ENCODE measurements around the gene PCDH9. TPM values are rescaled to one million over a fixed set of nuclear protein-coding genes. Genes with fewer than 3 reads are reported as not detected.
A peak's percentile ranks its signal among the peaks of the same experiment; 100 is the strongest.

PCDH9 gene
- total RNA-seq, 1 donor from 2014 or later: 13.9 TPM

- peak; percentile 22 for DNase-seq (ENCODE audit: low read depth)
Measured at GRCh38 chr13:66501181-66501580, 729.0 kb downstream of the PCDH9 start.

- peak; percentile 53 for DNase-seq (ENCODE audit: low read depth)
Measured at GRCh38 chr13:66492479-66492878, 737.7 kb downstream of the PCDH9 start.

- no peak for DNase-seq (ENCODE audit: low read depth)
Measured at GRCh38 chr13:66491251-66491650, 738.9 kb downstream of the PCDH9 start.

GRCh38 chr13:66489586-66489985 lies 740.5 kb downstream of the PCDH9 start:
- no peak for DNase-seq (ENCODE audit: low read depth)

- DNase-seq (ENCODE audit: low read depth): no peak
Measured at GRCh38 chr13:66489172-66489571, 741.0 kb downstream of the PCDH9 start.

GRCh38 chr13:66483712-66484111 lies 746.4 kb downstream of the PCDH9 start:
- no peak for DNase-seq (ENCODE audit: low read depth)

- no peak for DNase-seq (ENCODE audit: low read depth)
Measured at GRCh38 chr13:66482836-66483235, 747.3 kb downstream of the PCDH9 start.

- DNase-seq (ENCODE audit: low read depth): no peak
Measured at GRCh38 chr13:66477816-66478215, 752.3 kb downstream of the PCDH9 start.

- DNase-seq (ENCODE audit: low read depth): no peak
Measured at GRCh38 chr13:66475061-66475460, 755.1 kb downstream of the PCDH9 start.

GRCh38 chr13:66469745-66470144 lies 760.4 kb downstream of the PCDH9 start:
- DNase-seq (ENCODE audit: low read depth): no peak

GRCh38 chr13:66468656-66469055 lies 761.5 kb downstream of the PCDH9 start:
- DNase-seq (ENCODE audit: low read depth): no peak

- no peak for DNase-seq (ENCODE audit: low read depth)
Measured at GRCh38 chr13:66462187-66462586, 767.9 kb downstream of the PCDH9 start.

GRCh38 chr13:66461021-66461420 lies 769.1 kb downstream of the PCDH9 start:
- peak; percentile 3 for DNase-seq (ENCODE audit: low read depth)

- DNase-seq (ENCODE audit: low read depth): no peak
Measured at GRCh38 chr13:66459634-66460033, 770.5 kb downstream of the PCDH9 start.

- DNase-seq (ENCODE audit: low read depth): no peak
Measured at GRCh38 chr13:66459143-66459542, 771.0 kb downstream of the PCDH9 start.

- no peak for DNase-seq (ENCODE audit: low read depth)
Measured at GRCh38 chr13:66446413-66446812, 783.7 kb downstream of the PCDH9 start.

GRCh38 chr13:66443926-66444325 lies 786.2 kb downstream of the PCDH9 start:
- no peak for DNase-seq (ENCODE audit: low read depth)

- DNase-seq (ENCODE audit: low read depth): no peak
Measured at GRCh38 chr13:66440938-66441337, 789.2 kb downstream of the PCDH9 start.

GRCh38 chr13:66430728-66431127 lies 799.4 kb downstream of the PCDH9 start:
- no peak for DNase-seq (ENCODE audit: low read depth)

- no peak for DNase-seq (ENCODE audit: low read depth)
Measured at GRCh38 chr13:66430269-66430668, 799.9 kb downstream of the PCDH9 start.

- no peak for DNase-seq (ENCODE audit: low read depth)
Measured at GRCh38 chr13:66429156-66429555, 801.0 kb downstream of the PCDH9 start.

- no peak for DNase-seq (ENCODE audit: low read depth)
Measured at GRCh38 chr13:66427458-66427861, 802.7 kb downstream of the PCDH9 start.

- DNase-seq (ENCODE audit: low read depth): peak; percentile 60
Measured at GRCh38 chr13:66425741-66426140, 804.4 kb downstream of the PCDH9 start.

- no peak for DNase-seq (ENCODE audit: low read depth)
Measured at GRCh38 chr13:66424422-66424821, 805.7 kb downstream of the PCDH9 start.

Measured in myocyte (in vitro differentiated cells).